Upper lobe of left lung (tissue), 4 donors: Measurements from ENCODE around the gene CRYBA1.

Source experiments
- CTCF ChIP-seq, 6 experiments: fragments of 450-650 bp in 4 of 6; fragments of 200-600 bp in 2 of 6; sonication (generic) in 2 of 6; IDR thresholded peaks; one replicate each; pipeline ENCODE4 v1.5.1; 2016 to 2019; ENCODE audit warnings: antibody characterized with exemption in 6 of 6
- POLR2A ChIP-seq, 4 donors: fragments of 450-650 bp; IDR thresholded peaks; one replicate each; pipeline ENCODE4 v1.5.1; 2016 to 2017; ENCODE audit warnings: antibody characterized with exemption in 4 of 4, mild to moderate bottlenecking in 2 of 4

DNA sequence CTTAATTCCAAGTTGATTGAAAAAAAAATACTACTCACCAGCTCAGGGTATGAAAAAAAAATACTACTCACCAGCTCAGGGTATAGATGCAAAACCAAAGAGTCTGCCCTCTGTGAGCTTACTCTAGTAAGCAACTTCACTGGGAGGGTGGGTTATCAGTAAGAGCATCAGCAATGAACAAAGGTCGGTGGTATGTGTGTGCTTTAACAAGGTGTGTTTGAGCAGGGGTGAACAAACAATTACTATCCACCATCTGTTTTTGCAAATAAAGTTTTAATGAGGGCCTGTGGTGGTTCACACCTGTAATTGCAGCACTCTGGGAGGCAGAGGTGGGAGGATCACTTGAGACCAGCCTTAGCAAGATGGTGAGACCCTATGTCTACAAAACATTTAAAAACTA, 27.3 kb downstream of the CRYBA1 start:
- TF ChIP-seq POLR2A (IDR thresholded peaks at IDR 0.05) (no peak), CTCF (IDR thresholded peaks at IDR 0.05) (no peak)
